K562 treated with DMSO at 1 percent for 4 hours (cell line): ENCODE measurements around the gene ADO. TPM values are rescaled to one million over a fixed set of nuclear protein-coding genes. Genes with fewer than 3 reads are reported as not detected.

Source experiments
- total RNA-seq: library from RNA; unstranded; fragments of 300-600 nt; gene quantifications from 2 replicates; pipeline ENCODE4 v1.2.3, GENCODE V29; 2022; ENCODE audit not compliant: insufficient read depth

The ADO gene
- total RNA-seq = 13.7 and 17.6 TPM in 2 replicates

GRCh38 chr10:62804356-62805230 is at the start of gene ADO:
Gene ADO (plus strand): TSS chr10:62804720. CDS start chr10:62805060, 340 bp downstream.

DNA sequence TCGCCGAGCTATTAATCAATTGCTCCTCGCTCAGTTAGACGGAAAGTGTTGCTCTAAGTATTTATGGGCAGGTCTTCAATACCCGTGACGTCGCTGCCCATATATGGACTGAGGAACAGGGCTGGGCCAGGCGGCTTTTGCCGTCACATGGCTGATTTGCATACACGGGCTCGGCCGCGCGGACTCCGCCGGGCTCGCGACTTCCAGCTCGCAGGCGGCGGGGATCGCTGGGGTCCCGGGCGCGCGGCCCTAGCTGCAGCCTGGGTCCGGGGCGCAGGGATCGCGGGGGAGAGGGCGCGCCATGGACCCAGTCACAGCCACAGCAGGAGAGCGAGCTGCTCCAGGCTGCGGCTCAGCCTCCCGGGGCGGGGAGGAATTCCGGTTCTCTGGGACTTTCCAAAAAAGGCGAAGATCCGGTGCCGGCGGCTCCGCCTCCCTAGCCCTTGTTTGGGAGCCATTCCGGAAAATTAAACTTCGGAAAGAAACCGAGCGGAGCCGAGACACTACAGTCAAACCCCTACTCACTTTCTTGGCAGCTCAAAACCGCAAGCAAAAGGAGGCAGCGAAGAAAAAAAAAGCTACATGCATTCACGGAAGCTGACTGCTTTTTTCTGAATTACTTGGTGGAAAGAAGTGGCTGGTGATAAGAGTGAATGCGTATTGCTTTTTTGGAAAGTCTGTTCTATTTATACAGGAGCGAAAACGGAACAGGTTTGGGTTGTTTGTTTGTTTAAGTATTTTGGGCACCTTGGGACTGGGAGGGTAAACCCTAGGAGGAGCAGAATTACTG is 12.0 kb downstream of the ADO start, which contains the start of gene EGR2:
TSS of gene EGR2 (minus strand) at position 36 of the 790 bp plus-strand sequence. CDS start 337 bp downstream, outside the sequence.

Other genes with a start within 250 kb of the ADO start
- not detected in 2 replicates for gene EGR2, start 11.6 kb downstream of the ADO start, total RNA-seq